Brain microvascular endothelial cell (primary cell): ENCODE measurements around the gene COL5A1.
"Not testable (repeated sequence)": the region's sequence is repeated elsewhere in the genome, so short reads cannot be mapped to it uniquely, and the experiment has no call there.

ENCODE experiments used
- DNase-seq: peaks from one replicate; pipeline ENCODE4 v3.0.0-alpha.2; 2020
- H3K27ac ChIP-seq: fragments of 250-450 bp; sonication (Bioruptor Pico); 2 replicates; pipeline ENCODE4 v1.5.1; 2020; ENCODE audit warnings: mild to moderate bottlenecking, moderate library complexity
- H3K27me3 ChIP-seq: fragments of 250-450 bp; sonication (Bioruptor Pico); replicated peaks from 2 replicates; pipeline ENCODE4 v1.5.1; 2020; ENCODE audit warnings: mild to moderate bottlenecking
- H3K36me3 ChIP-seq: fragments of 250-450 bp; sonication (Bioruptor Pico); replicated peaks from 2 replicates; pipeline ENCODE4 v1.5.1; 2020; ENCODE audit warnings: mild to moderate bottlenecking
- H3K4me3 ChIP-seq: 2 replicates; pipeline ENCODE4 v1.5.1; 2011; ENCODE audit warnings: low read depth, mild to moderate bottlenecking, control low read depth, low read length, moderate library complexity
- CTCF ChIP-seq: IDR thresholded peaks from 2 replicates; pipeline ENCODE4 v1.5.1; 2011; ENCODE audit warnings: low read depth, mild to moderate bottlenecking, moderate library complexity, low read length, control low read depth, inconsistent platforms; ENCODE audit errors: missing control alignments
- in situ Hi-C: cut with HindIII; loops from 2 replicates; pipeline ENCODE4 v1.10.0; 2017; ENCODE audit warnings: low sequenced_read_pairs, low pct_ligation_motif_present

COL5A1 gene

GRCh38 chr9:134709512-134710270 is 68.1 kb downstream of the COL5A1 start:
- Histone ChIP-seq H3K27me3 (no peaks in the 10 kb centered on the region), H3K36me3 (peaks cover 73% of the 10 kb centered on the region), H3K4me3 (no peak overlapping the region), H3K27ac (no peak overlapping the region)
- DNase-seq: peak; percentile 27
- no peak for TF ChIP-seq CTCF
- in situ Hi-C loops: no loop called here

- H3K36me3 ChIP-seq: peaks cover 68% of the 10 kb centered on the region
- no peak for TF ChIP-seq CTCF
- H3K27me3 ChIP-seq: no peaks in the 10 kb centered on the region
- in situ Hi-C loops: no loop called here
- DNase-seq: no peak
- H3K27ac ChIP-seq: no peak overlapping the region
- H3K4me3 ChIP-seq: no peak overlapping the region
Measured at GRCh38 chr9:134710271-134710540, 68.6 kb downstream of the COL5A1 start.

GRCh38 chr9:134710901-134711300 is 69.3 kb downstream of the COL5A1 start:
- H3K27ac ChIP-seq: no peak overlapping the region
- in situ Hi-C loops: no loop called here
- TF ChIP-seq CTCF: no peak
- no peak overlapping the region for H3K4me3 ChIP-seq
- no peaks in the 10 kb centered on the region for H3K27me3 ChIP-seq
- DNase-seq: no peak
- H3K36me3 ChIP-seq: peaks cover 67% of the 10 kb centered on the region

GRCh38 chr9:134712243-134712642 is 70.6 kb downstream of the COL5A1 start:
- H3K27ac ChIP-seq: no peak overlapping the region
- peaks cover 70% of the 10 kb centered on the region for H3K36me3 ChIP-seq
- no peaks in the 10 kb centered on the region for H3K27me3 ChIP-seq

GRCh38 chr9:134712926-134713325 is 71.3 kb downstream of the COL5A1 start:
- in situ Hi-C loops: no loop called here

More at GRCh38 chr9:134712243-134712642, 70.6 kb downstream of the COL5A1 start:
- H3K4me3 ChIP-seq: no peak overlapping the region
- DNase-seq: no peak
- TF ChIP-seq CTCF: no peak
- in situ Hi-C loops: no loop called here

GRCh38 chr9:134715536-134715935 is 73.9 kb downstream of the COL5A1 start:
- DNase-seq, H3K27me3 ChIP-seq, in situ Hi-C loops, H3K27ac ChIP-seq, H3K4me3 ChIP-seq: not testable (repeated sequence)
- peaks cover 74% of the 10 kb centered on the region for H3K36me3 ChIP-seq

More at GRCh38 chr9:134712926-134713325, 71.3 kb downstream of the COL5A1 start:
- no peak for TF ChIP-seq CTCF
- H3K36me3 ChIP-seq: peaks cover 70% of the 10 kb centered on the region
- DNase-seq: no peak
- H3K4me3 ChIP-seq: no peak overlapping the region
- no peak overlapping the region for H3K27ac ChIP-seq
- no peaks in the 10 kb centered on the region for H3K27me3 ChIP-seq
